Neutrophil (primary cell): Measurements from ENCODE around the gene TTLL7.

Experiments
- H3K27ac ChIP-seq: fragments of 200-600 bp; sonication (generic); 2 replicates; pipeline ENCODE4 v1.5.1; 2016; ENCODE audit warnings: mild to moderate bottlenecking, moderate library complexity
- H3K27me3 ChIP-seq: fragments of 200-600 bp; sonication (generic); 2 replicates; pipeline ENCODE4 v1.6.0; 2016; ENCODE audit warnings: mild to moderate bottlenecking
- H3K36me3 ChIP-seq: fragments of 200-600 bp; sonication (generic); 2 replicates; pipeline ENCODE4 v1.5.1; 2017
- H3K4me1 ChIP-seq, 2 experiments: fragments of 200-600 bp in 1 of 2; sonication (generic) in 1 of 2; 1 replicate in 1 of 2; 2 replicates in 1 of 2; pipeline versions ENCODE4 v1.5.1 to v1.6.1; 2013 to 2016; ENCODE audit warnings: low read depth in 1 of 2, low read length in 1 of 2, mild to moderate bottlenecking in 1 of 2, moderate library complexity in 1 of 2; ENCODE audit not compliant: control insufficient read depth in 1 of 2, insufficient read depth in 1 of 2
- H3K4me3 ChIP-seq, 2 experiments: fragments of 200-600 bp in 1 of 2; sonication (generic) in 1 of 2; 1 replicate in 1 of 2; 2 replicates in 1 of 2; pipeline ENCODE4 v1.5.1; 2013 to 2016; ENCODE audit warnings: low read depth in 1 of 2, low read length in 1 of 2, mild to moderate bottlenecking in 1 of 2, moderate library complexity in 1 of 2
- H3K9me3 ChIP-seq: fragments of 200-600 bp; sonication (generic); 2 replicates; pipeline ENCODE4 v1.5.1; 2016
- CTCF ChIP-seq: fragments of 200-600 bp; sonication (generic); IDR thresholded peaks from 2 replicates; pipeline ENCODE4 v1.5.1; 2016; ENCODE audit warnings: antibody characterized with exemption

Gene TTLL7

GRCh38 chr1:83815330-83815729, 183.6 kb downstream of the TTLL7 start:
- Histone ChIP-seq H3K27me3 (no peaks in the 10 kb centered on the region), H3K9me3 (no peaks in the 10 kb centered on the region), H3K4me3 (no peak overlapping the region), H3K4me1 (no peaks in the 10 kb centered on the region), H3K36me3 (no peaks in the 10 kb centered on the region), H3K27ac (no peak overlapping the region)
- TF ChIP-seq CTCF = no peak
